Activated T-cell treated with anti-CD3 and anti-CD28 coated beads for 4 hours (primary cell): ENCODE data around the gene ATP2B3.

Source experiments
- DNase-seq: peaks from one replicate; pipeline ENCODE4 v3.0.0-alpha.2; 2020

The ATP2B3 gene

GRCh38 chrX:153539171-153539978, 21.9 kb downstream of the ATP2B3 start:
- DNase-seq: peak; percentile 30

- DNase-seq: no peak
Measured at GRCh38 chrX:153539979-153540358, 22.5 kb downstream of the ATP2B3 start.

DNA sequence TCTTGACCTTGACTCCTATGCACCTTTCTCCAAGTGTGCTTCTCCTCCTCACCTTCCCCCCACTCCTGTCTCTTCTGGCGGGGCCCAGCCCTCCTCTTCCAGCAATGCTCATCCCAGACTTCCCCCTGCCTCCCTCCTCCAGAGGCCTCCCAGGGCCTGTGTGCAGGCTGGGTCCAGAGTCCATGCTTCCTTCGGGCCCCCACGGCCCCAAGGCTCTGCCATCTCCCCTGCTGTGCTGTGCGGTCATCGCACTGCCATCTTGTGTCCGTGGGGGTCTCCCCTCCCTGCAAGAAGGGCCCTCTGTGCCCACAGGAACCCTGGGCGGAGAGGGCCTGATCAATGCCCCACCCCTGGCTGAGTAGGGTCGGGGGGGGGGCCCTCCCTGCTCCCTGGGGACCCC, 27.3 kb downstream of the ATP2B3 start:
- no peak for DNase-seq

DNA sequence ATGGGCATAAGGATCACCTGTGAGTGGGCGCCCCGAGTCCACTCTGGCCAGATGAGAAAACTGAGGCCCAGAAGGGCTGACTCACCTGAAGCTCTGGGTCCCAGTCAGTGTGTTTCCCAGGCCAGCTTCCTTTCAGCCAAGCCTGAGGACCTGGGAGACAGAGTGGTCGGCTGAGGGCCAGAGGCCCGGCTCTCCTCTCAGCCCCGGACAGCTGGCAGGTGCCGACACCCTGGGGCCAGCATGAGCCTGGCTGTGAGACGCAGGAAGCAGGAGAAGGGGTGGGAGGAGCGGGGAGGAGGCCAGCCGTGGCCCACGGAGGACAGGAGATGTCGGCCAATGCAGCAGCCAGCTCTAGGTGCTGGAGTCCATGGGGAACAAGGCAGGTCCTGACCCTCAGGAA, 28.9 kb downstream of the ATP2B3 start:
- DNase-seq: no peak

DNA sequence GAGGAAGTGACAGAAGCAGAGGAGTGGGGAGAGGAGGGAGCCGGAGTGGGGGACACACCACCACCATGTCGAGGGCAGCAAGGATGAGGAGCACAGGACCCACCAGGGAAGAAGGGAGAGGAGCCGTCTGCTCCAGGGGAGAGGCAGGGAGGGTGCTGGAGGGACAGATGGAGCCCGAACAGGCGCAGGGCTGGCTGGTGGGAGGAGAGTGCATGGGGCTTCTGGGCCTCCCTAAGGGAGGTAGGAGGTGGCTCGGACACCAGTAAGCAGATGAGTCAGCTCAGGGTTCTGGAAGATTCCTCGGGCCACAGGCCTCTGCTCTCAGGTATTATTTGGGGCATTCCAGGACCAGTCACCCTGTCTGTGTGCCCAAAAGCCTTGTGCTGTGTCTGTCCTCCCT, 29.8 kb downstream of the ATP2B3 start:
- no peak for DNase-seq

DNA sequence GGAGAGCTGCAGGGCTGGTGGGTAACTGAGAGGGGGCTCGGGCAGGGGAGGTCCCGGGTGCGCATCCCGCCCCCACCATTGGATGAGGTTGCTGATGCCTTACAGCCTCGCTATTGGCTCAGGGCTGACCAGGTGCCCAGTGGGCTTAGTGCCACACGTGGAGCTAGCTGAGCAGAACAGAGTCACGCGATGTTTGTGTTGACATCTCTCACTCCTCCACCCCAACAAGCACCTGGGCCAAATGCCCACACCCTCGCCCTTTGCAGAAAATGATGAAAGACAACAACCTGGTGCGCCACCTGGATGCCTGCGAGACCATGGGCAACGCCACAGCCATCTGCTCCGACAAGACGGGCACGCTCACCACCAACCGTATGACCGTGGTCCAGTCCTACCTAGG, 31.8 kb downstream of the ATP2B3 start:
- DNase-seq: no peak

DNA sequence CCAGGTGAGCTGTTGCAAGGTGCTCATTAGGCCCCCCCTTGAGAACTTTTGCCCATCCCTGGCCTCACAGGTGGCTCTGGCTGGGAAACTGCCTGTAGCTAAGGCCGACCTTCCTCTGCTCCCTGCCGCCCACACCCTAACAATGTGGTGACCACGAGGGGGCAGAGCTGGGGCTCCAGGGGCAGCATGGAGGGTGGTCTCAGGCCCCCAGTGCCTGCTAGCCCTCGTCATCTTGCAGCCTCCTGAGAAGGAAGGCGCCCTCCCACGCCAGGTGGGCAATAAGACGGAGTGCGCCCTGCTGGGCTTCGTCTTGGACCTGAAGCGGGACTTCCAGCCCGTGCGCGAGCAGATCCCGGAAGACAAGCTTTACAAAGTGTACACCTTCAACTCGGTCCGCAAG, 32.4 kb downstream of the ATP2B3 start:
- DNase-seq: no peak

GRCh38 chrX:153551135-153551534, 33.7 kb downstream of the ATP2B3 start:
- no peak for DNase-seq

DNA sequence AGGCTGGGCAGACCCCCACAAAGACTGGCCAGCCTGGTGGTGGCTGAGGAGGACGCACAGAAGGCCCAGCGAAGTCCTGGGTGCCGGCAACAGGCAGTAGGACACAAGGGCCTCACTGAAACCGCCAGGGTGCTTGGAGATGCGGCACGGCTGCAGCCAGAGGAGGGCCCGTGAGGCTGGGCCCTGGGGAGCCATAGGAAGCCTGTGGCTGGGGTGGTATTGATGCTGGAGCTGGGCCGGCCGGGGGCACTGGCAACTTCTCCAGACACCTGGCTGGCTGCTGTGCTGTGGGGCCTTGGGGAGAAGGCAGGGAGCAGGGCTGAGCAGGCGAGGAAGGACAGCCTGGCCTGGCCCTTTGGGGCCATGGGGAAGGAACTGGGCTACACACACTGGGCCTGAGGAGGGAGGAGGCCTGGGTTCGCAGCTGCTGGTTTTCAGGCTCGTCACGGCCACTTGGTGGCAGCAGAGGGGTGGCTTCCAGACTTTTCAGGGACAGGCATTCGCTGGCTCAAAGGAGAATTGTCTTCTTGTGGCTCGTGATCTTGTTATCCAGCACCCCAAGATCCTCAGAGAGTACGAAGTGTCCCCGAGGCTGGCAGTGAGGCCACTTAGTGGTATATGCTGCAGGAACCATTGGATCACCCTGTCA, 37.2 kb downstream of the ATP2B3 start:
- peak; percentile 32 for DNase-seq

- no peak for DNase-seq
Measured at GRCh38 chrX:153556767-153557166, 39.3 kb downstream of the ATP2B3 start.

- DNase-seq: no peak
Measured at GRCh38 chrX:153557618-153558355, 40.3 kb downstream of the ATP2B3 start.

GRCh38 chrX:153560000-153560399, 42.6 kb downstream of the ATP2B3 start:
- no peak for DNase-seq

DNA sequence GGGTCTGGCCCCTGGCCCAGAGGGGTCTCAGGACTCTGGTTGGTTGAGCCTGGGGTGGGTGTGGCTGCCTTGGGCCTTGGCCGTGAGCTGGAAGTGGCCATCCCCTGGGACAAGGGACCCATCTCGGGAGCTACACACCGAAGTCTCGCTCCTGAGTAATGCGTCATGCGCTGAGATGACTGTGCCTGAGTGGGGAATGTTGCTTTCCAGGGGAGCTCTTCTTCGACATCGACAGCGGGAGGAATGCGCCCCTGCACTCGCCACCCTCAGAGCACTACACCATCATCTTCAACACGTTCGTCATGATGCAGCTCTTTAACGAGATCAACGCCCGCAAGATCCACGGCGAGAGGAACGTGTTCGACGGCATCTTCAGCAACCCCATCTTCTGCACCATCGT, 43.0 kb downstream of the ATP2B3 start:
- DNase-seq: no peak

DNA sequence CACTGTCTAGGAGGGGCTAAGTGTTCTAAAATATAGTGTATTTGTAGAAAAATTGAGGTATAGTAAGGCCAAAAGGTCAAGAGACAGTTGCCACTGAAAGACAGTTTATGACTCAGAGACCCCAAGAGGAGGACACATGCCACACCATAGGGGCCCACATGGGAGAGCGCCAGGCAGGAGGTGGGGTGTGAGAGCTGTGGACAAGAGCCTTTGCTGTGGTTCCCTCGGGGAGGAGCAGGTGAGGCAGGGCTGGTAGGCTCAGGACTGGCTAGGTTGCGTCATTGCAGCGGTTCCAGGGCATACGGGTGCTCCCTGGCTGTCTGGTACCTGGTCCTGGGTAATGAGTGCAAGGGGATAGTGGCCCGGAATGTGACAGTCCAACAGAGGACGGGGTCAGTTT, 43.9 kb downstream of the ATP2B3 start:
- DNase-seq: no peak

GRCh38 chrX:153562546-153562945, 45.1 kb downstream of the ATP2B3 start:
- DNase-seq: no peak

DNA sequence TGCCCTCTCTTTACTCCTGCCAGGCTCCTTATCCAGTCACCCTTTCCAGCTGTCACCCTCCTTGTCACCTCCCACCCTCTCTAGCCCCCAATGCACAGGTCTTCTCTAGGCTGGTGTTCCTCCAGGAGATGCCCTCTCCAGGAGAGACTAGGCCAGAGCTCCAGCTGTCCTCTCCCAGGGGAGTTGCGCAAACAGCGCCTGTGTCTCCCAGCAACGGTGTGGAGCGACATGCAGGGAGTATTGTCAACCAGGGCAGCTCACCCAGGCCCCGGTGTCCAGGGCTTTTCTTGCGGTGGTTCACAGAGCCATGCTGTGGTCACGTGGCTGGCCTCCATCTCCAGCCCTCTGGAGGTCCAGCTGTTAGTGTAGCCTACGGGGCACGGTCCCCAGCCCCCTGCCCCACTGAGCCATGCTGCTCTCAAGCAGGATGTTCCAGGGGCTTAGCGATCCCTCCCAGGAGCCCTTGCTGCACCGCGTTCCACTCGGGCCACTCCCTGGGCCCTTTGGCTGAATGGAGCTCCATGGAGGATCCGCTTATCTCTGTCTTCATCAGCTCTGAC, 46.7 kb downstream of the ATP2B3 start:
- DNase-seq: no peak

- DNase-seq: no peak
Measured at GRCh38 chrX:153565996-153566580, 48.6 kb downstream of the ATP2B3 start.

DNA sequence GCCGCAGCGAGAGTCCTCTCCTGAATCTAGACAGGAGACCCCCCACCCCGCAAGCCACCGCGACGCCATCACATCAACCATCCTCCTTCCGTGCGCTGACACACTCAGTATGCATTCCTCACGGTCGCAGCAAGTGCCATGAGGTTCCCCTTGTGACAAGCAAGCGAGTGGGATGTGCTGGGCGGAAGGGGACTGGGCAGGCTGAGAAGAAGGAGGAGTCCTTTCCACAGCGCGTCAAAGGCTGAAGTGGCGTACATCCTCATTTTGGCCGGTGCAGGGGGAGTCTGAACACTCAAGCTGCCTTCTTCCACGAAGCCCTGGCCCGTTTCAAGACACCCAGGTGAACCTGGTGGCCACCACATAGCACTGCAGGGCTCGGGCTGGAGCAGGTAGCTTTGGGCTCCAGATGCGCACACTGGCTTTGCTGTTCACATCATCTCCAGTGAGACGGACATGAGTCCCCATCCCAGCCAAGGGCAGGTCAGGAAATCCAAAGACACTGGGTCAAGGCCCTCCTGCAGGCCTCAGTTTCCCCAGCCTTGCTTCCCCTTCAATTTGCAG, 51.1 kb downstream of the ATP2B3 start:
- DNase-seq: no peak

DNA sequence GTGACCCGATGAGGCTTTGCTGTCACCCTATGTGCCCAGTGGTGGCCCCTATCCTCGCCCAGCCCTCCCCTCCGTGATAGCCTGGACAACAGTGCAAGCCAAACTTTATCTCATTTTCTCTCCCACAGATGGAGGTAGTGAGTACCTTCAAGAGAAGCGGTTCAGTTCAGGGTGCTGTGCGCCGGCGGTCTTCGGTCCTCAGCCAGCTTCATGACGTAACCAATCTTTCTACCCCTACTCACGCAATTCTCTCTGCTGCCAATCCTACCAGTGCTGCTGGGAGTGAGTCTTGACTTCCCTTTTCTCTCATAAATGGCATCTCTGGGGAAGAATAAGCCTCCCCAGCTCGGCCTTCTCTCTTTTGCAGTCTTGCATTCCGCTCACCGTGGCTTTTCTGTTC, 52.0 kb downstream of the ATP2B3 start:
- DNase-seq: no peak

GRCh38 chrX:153571534-153571908, 54.1 kb downstream of the ATP2B3 start:
- DNase-seq: no peak

DNA sequence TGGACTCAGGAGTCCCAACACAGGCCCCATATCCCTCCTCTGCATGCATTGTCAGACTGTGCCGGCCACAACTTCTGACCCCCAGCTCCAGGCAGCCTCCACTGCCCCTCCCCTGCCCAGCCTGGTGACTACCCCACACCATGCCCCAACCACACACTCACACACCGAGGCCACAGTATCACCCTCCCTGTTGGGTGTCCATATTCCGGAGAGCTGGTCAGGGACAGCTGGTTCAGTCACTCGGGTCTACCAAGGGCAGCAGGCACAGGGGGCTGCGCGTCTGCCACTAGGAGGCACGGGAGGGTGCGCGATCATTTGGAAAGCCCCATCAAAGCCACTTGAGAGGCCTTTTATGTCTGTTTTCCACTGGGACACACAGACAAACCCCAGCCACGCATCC, 55.2 kb downstream of the ATP2B3 start:
- DNase-seq: no peak

DNA sequence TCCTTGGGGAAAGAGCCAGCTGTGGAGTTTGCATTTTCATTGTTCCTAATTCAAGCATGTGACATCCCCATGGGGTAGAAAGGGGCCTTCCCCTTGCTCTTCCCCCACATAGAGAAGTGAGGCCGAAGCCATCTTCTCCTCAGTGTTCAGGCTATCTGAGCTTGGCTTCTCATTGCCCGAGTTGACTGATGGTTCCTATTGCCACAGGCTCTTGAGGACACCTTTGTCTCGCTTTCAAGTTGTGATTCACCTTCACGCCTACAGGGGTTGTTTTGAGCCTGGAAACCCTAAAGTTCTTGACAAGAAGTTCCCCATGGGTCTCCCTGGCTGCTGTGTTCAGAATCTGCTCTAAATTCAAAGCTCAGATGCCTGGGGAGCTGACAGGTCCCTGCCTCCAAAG, 56.5 kb downstream of the ATP2B3 start:
- DNase-seq: no peak

- DNase-seq: no peak
Measured at GRCh38 chrX:153576239-153576870, 58.9 kb downstream of the ATP2B3 start.
